Measurements from ENCODE around the gene CHD2.

The CHD2 gene

DNA sequence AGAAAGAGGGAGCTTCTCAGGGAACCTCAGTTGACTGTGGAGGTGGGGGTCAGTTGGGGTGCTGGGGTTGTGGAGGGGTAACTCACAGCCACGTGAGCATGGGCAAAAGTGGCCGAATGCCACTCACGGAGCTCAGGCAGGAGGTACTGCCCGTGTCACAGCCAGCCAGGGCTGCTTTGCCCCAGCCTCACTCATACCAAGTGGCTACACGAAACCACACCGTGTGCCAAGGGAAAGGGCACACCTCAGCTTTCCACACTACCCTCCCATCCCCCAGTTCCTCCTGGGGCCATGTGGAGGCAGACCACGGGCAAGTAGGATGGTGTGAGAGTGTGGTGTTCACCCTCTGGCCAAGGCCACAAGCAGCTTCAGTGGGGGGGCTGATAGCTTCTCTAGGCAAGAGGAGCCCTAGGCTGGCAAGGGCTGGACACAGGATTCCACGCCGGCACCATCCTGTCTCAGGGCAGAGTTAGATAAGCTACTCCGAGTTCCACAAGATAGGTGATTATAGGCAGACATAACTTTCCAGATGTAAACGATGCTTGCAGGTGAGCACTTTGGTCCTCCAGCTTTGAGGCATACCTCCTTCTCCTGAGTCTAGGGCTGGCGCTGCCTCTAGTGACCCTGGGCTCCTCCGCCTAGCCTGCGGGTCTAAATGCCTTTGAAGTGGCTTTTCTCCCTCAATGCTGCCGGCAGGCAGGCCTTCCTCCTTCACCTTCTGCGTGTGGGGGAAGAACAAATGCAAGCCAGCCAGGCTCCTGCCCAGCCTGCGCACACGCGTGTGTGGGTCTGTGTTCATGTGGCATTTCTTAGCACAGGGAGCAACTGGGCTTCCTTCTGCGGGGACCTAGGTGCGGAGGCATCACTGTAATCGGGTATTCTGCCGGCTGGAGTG lies 163.9 kb downstream of the CHD2 start:
- no peak for TF ChIP-seq CTCF (conservative IDR thresholded peaks at IDR 0.05; ENCODE audit: low read depth, low read length)
- H4K20me1 ChIP-seq (ENCODE audit: insufficient read depth), result no peaks in the 10 kb centered on the region
- H3K79me2 ChIP-seq (ENCODE audit: insufficient read depth, low read depth), result no peaks in the 10 kb centered on the region
- no peaks in the 10 kb centered on the region for H3K36me3 ChIP-seq (ENCODE audit: insufficient read depth)
- H2AFZ ChIP-seq (ENCODE audit: low read depth), result no peak overlapping the region
- no peaks in the 10 kb centered on the region for H3K27me3 ChIP-seq (ENCODE audit: insufficient read depth, low read depth)
- no peak overlapping the region for H3K4me3 ChIP-seq (IDR thresholded peaks at IDR 0.05; ENCODE audit: insufficient read depth, low read depth, low read length)
- no peak overlapping the region for H3K27ac ChIP-seq
- H3K9ac ChIP-seq, result no peak overlapping the region
- no peak overlapping the region for H3K4me2 ChIP-seq
- H3K4me1 ChIP-seq (ENCODE audit: low read depth, poor library complexity, severe bottlenecking), result peaks cover 6% of the 10 kb centered on the region

- no peak overlapping the region for H3K9ac ChIP-seq
- H2AFZ ChIP-seq (ENCODE audit: low read depth), result no peak overlapping the region
- TF ChIP-seq CTCF (conservative IDR thresholded peaks at IDR 0.05; ENCODE audit: low read depth, low read length), result no peak
- no peaks in the 10 kb centered on the region for H3K27me3 ChIP-seq (ENCODE audit: insufficient read depth, low read depth)
- H3K27ac ChIP-seq, result no peak overlapping the region
- no peaks in the 10 kb centered on the region for H3K79me2 ChIP-seq (ENCODE audit: insufficient read depth, low read depth)
- H4K20me1 ChIP-seq (ENCODE audit: insufficient read depth), result no peaks in the 10 kb centered on the region
- H3K4me1 ChIP-seq (ENCODE audit: low read depth, poor library complexity, severe bottlenecking), result peaks cover 6% of the 10 kb centered on the region
- no peak overlapping the region for H3K4me3 ChIP-seq (IDR thresholded peaks at IDR 0.05; ENCODE audit: insufficient read depth, low read depth, low read length)
- H3K4me2 ChIP-seq, result no peak overlapping the region
- no peaks in the 10 kb centered on the region for H3K36me3 ChIP-seq (ENCODE audit: insufficient read depth)
Observed at GRCh38 chr15:93065641-93066045, 165.5 kb downstream of the CHD2 start.

DNA sequence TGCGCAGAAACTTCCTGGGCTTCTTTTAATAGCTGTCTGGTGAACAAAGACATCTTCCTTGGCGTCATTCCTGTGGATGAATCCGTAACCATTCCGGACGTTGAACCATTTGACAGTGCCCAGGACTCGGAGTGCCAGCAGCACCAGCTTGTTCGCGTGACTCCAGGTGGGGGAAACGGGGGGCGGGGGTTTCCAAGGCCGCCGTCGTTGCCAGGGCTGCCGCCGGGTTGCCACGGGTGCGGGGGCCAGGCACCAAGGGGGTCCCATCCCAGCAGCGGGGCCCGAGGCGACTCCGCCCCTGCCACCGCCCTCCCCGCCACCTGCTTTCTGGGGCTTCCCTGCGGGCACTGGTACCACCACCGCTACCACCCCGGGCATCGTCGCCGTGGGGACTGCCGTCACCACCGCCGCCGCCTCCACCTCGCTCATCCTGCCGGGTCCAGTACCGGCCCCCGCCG lies 166.1 kb downstream of the CHD2 start:
- Histone ChIP-seq H3K27me3 (ENCODE audit: insufficient read depth, low read depth) (no peaks in the 10 kb centered on the region), H3K4me1 (ENCODE audit: low read depth, poor library complexity, severe bottlenecking) (peaks cover 5% of the 10 kb centered on the region), H3K79me2 (ENCODE audit: insufficient read depth, low read depth) (no peaks in the 10 kb centered on the region), H3K4me3 (IDR thresholded peaks at IDR 0.05; ENCODE audit: insufficient read depth, low read depth, low read length) (no peak overlapping the region), H3K9ac (no peak overlapping the region), H3K27ac (no peak overlapping the region), H2AFZ (ENCODE audit: low read depth) (no peak overlapping the region), H3K36me3 (ENCODE audit: insufficient read depth) (no peaks in the 10 kb centered on the region), H3K4me2 (no peak overlapping the region), H4K20me1 (ENCODE audit: insufficient read depth) (no peaks in the 10 kb centered on the region)
- no peak for TF ChIP-seq CTCF (conservative IDR thresholded peaks at IDR 0.05; ENCODE audit: low read depth, low read length)

GRCh38 chr15:93066834-93067648 lies 166.9 kb downstream of the CHD2 start:
- H3K79me2 ChIP-seq (ENCODE audit: insufficient read depth, low read depth), result no peaks in the 10 kb centered on the region
- H3K4me1 ChIP-seq (ENCODE audit: low read depth, poor library complexity, severe bottlenecking), result no peaks in the 10 kb centered on the region
- no peaks in the 10 kb centered on the region for H3K36me3 ChIP-seq (ENCODE audit: insufficient read depth)
- H3K9ac ChIP-seq, result no peak overlapping the region
- H4K20me1 ChIP-seq (ENCODE audit: insufficient read depth), result no peaks in the 10 kb centered on the region
- no peak for TF ChIP-seq CTCF (conservative IDR thresholded peaks at IDR 0.05; ENCODE audit: low read depth, low read length)
- H3K4me3 ChIP-seq (IDR thresholded peaks at IDR 0.05; ENCODE audit: insufficient read depth, low read depth, low read length), result no peak overlapping the region
- no peak overlapping the region for H3K4me2 ChIP-seq
- peaks cover 4% of the 10 kb centered on the region; the same call in 1 of the 2 replicates for H3K27me3 ChIP-seq (ENCODE audit: insufficient read depth, low read depth)
- H2AFZ ChIP-seq (ENCODE audit: low read depth), result no peak overlapping the region
- H3K27ac ChIP-seq, result no peak overlapping the region
